Measurements from ENCODE around the gene WFDC8.

GRCh38 chr20:45576995-45577394 is 2.1 kb downstream of the WFDC8 start:
- TF ChIP-seq CTCF (tag by site-specific recombination; IDR thresholded peaks at IDR 0.05) (no peak), ZNF292 (tag by site-specific recombination; IDR thresholded peaks at IDR 0.05; ENCODE audit: borderline replicate concordance, low read depth) (no peak), ZBTB21 (tag by site-specific recombination; IDR thresholded peaks at IDR 0.05) (no peak), ZNF76 (tag by site-specific recombination; IDR thresholded peaks at IDR 0.05; ENCODE audit: borderline replicate concordance, low read depth) (no peak), ZBTB17 (tag by site-specific recombination; IDR thresholded peaks at IDR 0.05) (no peak), KLF8 (tag by site-specific recombination; IDR thresholded peaks at IDR 0.05) (no peak), ZNF274 (IDR thresholded peaks at IDR 0.05; ENCODE audit: low read length) (no peak), ZNF274 (tag by site-specific recombination; IDR thresholded peaks at IDR 0.05; ENCODE audit: borderline replicate concordance) (no peak), ZNF394 (tag by site-specific recombination; IDR thresholded peaks at IDR 0.05; ENCODE audit: borderline replicate concordance) (no peak), ZNF248 (tag by site-specific recombination; IDR thresholded peaks at IDR 0.05) (no peak), OSR2 (tag by site-specific recombination; IDR thresholded peaks at IDR 0.05) (no peak), REST (tag by site-specific recombination; IDR thresholded peaks at IDR 0.05) (no peak), ZNF701 (tag by site-specific recombination; IDR thresholded peaks at IDR 0.05) (no peak), ZNF544 (tag by site-specific recombination; IDR thresholded peaks at IDR 0.05) (no peak)
